HG02759 (cell line): ENCODE measurements around the gene ARRB2.

Experiments used
- ATAC-seq: cut with Tn5 transposase; IDR thresholded peaks from one replicate; pipeline ENCODE4 v1.9.1; 2021; ENCODE audit warnings: mild to moderate bottlenecking, moderate library complexity; ENCODE audit not compliant: unreplicated experiment

Gene ARRB2

DNA sequence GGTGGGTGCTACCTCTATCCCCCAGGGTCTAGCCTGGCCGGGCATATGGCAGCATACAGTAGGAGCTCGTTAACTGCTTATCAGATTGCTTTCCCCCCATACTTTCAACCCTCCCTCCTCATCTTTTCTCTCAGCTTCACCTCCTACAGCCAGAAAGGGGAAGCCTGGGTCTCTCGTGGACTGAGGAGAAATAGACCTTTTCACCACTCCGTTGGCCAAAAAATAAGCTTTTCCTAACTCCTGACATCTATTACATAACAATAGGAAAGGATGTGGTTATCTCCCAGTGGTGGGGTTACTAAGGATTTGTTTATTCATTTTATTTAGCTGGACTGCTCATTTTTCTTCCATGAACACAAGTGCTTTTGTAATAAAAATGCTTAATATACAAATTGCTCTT lies 38.3 kb downstream of the ARRB2 start:
- ATAC-seq: no peak

DNA sequence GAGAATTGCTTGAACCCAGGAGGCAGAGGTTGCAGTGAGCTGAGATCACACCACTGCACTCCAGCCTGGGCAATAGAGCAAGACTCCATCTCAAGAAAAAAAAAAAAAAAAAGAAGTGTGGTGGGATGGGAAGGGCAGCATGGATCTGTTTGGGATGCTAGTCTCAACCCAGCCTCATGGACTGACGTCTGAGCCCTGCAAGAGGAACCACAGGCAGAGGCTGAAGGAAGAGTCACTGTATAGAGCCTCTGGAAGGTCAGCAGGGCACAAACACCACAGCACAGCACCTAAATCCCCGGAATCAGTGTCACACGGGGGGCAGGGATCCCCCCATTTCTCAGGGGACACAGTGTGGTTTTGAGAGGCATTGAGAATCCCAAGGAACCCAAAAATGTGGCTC lies 40.2 kb downstream of the ARRB2 start:
- no peak for ATAC-seq

DNA sequence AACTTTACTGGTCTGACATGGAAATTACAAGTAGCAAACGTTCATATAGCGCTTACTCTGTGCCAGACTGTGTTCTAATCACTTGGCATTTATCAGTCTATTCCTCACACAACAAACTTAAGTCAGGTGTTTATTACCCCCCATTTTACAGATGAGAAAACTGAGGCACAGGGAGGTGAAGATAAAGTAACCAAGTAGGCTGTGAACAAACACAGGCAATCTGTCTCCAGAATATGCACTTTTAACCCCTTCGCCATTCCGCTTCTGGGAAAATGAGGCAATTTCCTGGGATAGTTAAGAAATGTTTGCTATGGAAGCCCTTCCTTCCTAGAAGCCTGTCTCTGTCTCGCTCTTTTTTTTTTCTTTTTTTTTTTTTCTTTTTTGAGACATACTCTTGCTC lies 41.5 kb downstream of the ARRB2 start:
- ATAC-seq: no peak

DNA sequence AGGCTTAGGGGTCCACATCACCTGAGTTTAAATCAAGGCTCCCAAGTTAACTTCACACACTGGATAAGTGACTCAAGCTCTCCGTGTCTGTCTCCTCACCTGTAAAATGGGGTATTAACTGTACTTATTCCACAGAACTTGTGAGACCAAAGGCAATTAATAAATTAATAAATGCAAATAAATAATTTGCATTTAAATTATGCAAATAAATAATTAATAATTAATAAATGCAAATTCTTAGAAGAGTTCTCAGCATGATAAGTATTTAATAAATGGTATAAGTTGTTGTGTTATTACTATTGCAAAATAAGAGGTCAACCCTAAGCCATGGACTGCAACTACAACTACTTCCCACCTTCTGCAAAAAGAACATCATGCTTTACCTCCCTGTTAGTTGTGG lies 43.0 kb downstream of the ARRB2 start:
- no peak for ATAC-seq

DNA sequence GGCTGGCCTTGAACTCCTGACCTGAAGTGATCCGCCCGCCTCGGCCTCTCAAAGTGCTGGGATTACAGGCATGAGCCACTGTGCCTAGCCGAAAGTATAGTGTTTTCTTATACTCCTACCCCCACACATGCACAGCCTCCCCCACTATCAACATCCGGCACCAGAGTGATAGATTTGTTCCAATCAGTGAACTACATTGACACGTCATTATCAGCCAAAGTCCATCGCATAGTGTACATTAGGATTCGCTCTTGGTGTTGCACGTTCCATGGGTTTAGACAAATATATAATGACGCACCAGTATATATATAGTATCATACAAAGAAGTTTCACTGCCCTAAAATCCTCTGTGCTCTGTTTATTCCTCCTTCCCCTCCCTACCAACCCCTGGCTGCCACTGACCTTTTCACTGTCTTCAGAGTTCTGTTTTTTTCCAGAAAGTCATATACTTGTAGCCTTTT lies 49.4 kb downstream of the ARRB2 start:
- ATAC-seq: no peak

DNA sequence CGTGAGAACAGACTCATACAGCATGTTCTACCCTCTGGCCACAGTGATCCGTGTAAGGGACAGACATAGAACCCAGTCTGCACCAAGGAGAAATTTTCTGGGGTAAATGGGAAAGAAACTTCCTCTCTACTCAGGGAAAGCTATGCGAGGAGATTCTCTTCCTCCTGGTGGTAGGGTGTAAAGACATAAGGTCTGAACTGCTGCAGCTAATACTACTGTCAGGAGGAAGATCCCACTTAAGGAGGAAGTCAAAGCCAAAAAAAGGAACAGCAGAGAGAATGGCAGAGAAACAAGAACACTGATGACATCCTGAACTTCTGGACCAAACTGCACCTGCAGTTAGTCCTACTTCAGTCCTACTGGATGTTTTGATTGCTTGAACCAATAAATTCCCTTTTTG lies 54.2 kb downstream of the ARRB2 start:
- no peak for ATAC-seq

DNA sequence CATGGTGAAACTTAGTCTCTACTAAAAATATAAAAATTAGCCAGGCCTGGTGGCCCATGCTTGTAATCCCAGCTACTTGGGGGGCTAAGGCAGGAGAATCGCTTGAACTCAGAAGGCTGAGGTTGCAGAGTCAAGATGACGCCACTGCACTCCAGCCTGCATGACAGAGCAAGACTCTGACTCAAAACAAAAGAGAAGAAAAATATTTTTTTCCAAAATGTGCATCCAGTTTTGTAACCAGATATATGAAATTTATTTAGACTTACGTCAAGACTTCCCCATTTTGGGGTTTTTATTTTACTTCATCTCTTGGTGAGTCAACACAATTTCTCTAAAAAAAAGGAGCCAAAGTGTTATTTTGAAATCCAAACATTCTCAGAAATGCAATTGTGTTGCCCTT lies 55.8 kb downstream of the ARRB2 start:
- ATAC-seq: no peak

DNA sequence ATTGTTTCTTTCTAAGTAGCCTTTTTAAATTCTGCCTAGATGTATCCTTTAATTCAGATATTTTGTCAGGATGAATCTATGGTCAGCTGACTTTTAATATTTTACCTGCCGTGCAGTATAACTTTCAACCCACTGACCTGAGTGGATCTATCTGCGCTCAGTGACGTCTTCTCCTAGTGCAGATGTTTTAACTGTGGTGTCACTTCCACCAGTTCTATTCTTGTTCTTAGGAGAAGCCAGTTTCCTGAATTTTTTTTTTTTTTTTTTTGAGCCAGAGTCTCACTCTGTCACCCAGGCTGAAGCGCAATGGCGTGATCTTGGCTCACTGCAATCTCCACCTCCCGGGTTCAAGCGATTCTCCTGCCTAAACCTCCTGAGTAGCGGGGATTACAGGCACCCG lies 56.3 kb downstream of the ARRB2 start:
- no peak for ATAC-seq

DNA sequence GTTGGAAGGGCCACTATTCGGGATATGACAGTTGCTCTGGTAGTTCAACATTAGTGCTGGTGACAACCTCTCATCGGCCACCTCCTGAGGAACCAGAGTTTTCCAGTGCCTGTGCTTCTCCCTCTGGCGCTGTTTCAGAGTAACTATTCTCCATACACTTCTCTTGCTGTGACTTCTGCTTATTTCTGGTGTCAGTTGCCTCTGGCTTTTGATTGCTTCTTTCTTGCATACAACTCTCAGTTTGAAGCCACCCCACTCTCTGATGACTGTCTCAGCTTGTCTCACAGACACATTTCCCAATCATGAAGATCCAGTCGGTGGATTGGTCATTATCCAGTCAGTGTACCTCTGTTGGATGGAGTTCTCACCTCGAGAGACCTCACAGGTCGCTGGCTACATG lies 57.9 kb downstream of the ARRB2 start:
- ATAC-seq: no peak

DNA sequence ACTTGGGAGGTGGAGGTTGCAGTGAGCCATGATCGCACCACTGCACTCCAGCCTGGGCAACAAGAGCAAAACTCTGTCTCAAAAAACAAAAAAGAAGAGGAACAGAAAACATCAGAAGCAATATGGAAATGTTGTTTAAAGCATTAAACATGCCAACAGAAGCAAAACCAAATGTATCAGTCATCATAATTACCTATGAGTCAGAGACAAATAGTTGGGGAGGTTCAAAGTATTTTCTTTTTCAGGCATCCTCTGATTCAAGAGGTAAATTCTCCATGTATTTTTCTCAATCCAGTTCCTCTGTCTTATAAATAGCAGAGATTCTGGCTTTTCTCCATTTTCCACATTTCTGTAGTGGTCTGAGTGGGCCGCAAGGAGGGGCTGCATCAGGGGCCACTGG lies 59.2 kb downstream of the ARRB2 start:
- no peak for ATAC-seq
